ENCODE measurements around the gene CAMK2A. TPM values are rescaled to one million over a fixed set of nuclear protein-coding genes. Genes with fewer than 3 reads are reported as not detected.

CAMK2A gene
- total and polyA plus RNA-seq, 2 experiments from 2014 or later: 0.43 TPM; not detected in 1

- Histone ChIP-seq H3K36me3 (ENCODE audit: low read depth) (no peaks in the 10 kb centered on the region), H3K4me1 (ENCODE audit: insufficient read depth) (peaks cover 12% of the 10 kb centered on the region), H3K9ac (no peak overlapping the region), H3K9me2 (ENCODE audit: insufficient read depth) (no peaks in the 10 kb centered on the region), H2AFZ (no peak overlapping the region), H3K27ac (no peak overlapping the region), H3K79me2 (ENCODE audit: insufficient read depth) (no peaks in the 10 kb centered on the region), H3K27me3 (replicated peaks; ENCODE audit: insufficient read depth) (no peaks in the 10 kb centered on the region), H4K20me1 (ENCODE audit: insufficient read depth) (no peaks in the 10 kb centered on the region), H3K4me3 (no peak overlapping the region), H3K9me3 (ENCODE audit: low read depth) (no peaks in the 10 kb centered on the region), H3K4me2 (ENCODE audit: unreplicated experiment) (no peak overlapping the region), H3F3A (ENCODE audit: insufficient read depth) (peaks cover 10% of the 10 kb centered on the region)
- 23 to 24% methylated on average over 9 to 10 of the region's 10 CpGs for WGBS, 2 experiments (ENCODE audit: low coverage in 1 of 2, low lambda C conversion rate in 2 of 2, missing lambda C conversion rate in 2 of 2)
- in situ Hi-C loops (cut with MboI): loop anchor here (25.0 kb wide), 1 partner anchor 381 kb away; no protein-coding TSS in a partner anchor
- peak; percentile 84 for DNase-seq
- TF ChIP-seq EZH2 (IDR thresholded peaks at IDR 0.05; ENCODE audit: insufficient read depth, poor library complexity, severe bottlenecking) (no peak), EZH2phosphoT487 (IDR thresholded peaks at IDR 0.05; ENCODE audit: insufficient read depth, low read depth) (no peak)
Observed at GRCh38 chr5:150217873-150218692, 71.5 kb downstream of the CAMK2A start.

GRCh38 chr5:150217038-150217437 is 72.5 kb downstream of the CAMK2A start:
- peaks cover 10% of the 10 kb centered on the region for H3F3A ChIP-seq (ENCODE audit: insufficient read depth)
- TF ChIP-seq EZH2phosphoT487 (IDR thresholded peaks at IDR 0.05; ENCODE audit: insufficient read depth, low read depth) (no peak), EZH2 (IDR thresholded peaks at IDR 0.05; ENCODE audit: insufficient read depth, poor library complexity, severe bottlenecking) (no peak)
- no peaks in the 10 kb centered on the region for H3K9me2 ChIP-seq (ENCODE audit: insufficient read depth)
- no peaks in the 10 kb centered on the region for H3K36me3 ChIP-seq (ENCODE audit: low read depth)
- H3K9ac ChIP-seq: no peak overlapping the region
- H3K9me3 ChIP-seq (ENCODE audit: low read depth): no peaks in the 10 kb centered on the region
- H2AFZ ChIP-seq: no peak overlapping the region
- H4K20me1 ChIP-seq (ENCODE audit: insufficient read depth): no peaks in the 10 kb centered on the region
- H3K4me1 ChIP-seq (ENCODE audit: insufficient read depth): peaks cover 12% of the 10 kb centered on the region
- DNase-seq: no peak
- WGBS, 2 experiments (ENCODE audit: low coverage in 1 of 2, low lambda C conversion rate in 2 of 2, missing lambda C conversion rate in 2 of 2): 74 to 78% methylated on average over 2 of the region's 2 CpGs
- H3K79me2 ChIP-seq (ENCODE audit: insufficient read depth): no peaks in the 10 kb centered on the region
- no peak overlapping the region for H3K4me3 ChIP-seq
- no peaks in the 10 kb centered on the region for H3K27me3 ChIP-seq (replicated peaks; ENCODE audit: insufficient read depth)
- in situ Hi-C loops (cut with MboI): loop anchor here (25.0 kb wide), 1 partner anchor 380 kb away; no protein-coding TSS in a partner anchor
- H3K4me2 ChIP-seq (ENCODE audit: unreplicated experiment): no peak overlapping the region
- no peak overlapping the region for H3K27ac ChIP-seq

DNA sequence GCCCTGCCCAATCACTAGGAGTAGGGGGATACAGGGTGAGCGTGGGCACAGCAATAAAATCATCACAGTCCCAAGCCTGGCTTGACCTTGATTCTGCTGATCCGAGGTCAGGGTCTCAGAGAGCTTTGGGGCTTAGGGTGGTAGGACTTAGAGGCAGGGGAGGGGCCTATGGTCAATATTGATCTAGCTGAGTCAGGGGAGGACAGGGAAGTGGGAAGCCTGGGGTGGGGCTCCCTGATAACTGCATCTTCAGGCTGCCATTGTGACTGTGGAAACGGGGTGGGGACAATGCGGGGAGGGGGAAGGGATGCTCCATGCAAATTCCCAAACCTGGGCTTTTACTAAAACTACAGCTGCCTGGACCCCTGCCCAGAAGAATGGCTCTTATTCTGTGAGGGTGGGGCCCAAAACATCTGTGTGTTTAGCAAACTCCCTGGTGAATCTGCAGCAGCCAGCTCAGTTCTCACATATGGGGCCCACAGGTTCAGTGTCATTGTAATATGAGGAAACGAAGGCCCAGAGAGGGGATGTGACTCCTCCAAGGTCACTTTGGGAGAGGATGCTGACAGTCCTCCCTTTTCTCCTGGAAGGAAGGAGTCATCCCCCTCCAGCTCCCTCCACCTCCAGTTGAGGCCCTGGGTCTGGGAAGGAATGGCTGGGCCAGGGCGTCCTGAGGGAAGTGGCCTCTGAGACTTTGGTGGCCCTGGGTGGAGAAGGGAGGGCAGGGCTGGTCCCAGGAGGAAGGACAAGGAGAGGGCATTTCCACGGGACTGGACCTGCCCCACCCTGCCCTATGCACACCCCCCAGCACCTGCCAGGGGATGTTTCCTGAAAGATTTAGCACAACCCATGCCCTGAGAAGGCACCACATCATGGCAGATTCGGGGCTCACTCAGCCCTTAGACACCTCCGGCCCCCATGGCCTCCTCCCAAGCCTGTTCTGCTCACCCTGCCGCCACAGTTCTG is 73.3 kb downstream of the CAMK2A start:
- in situ Hi-C loops (cut with MboI): loop anchor here (25.0 kb wide), 1 partner anchor 379 kb away; no protein-coding TSS in a partner anchor
- no peaks in the 10 kb centered on the region for H3K36me3 ChIP-seq (ENCODE audit: low read depth)
- H3K4me1 ChIP-seq (ENCODE audit: insufficient read depth): peaks cover 12% of the 10 kb centered on the region
- H3K27me3 ChIP-seq (replicated peaks; ENCODE audit: insufficient read depth): no peaks in the 10 kb centered on the region
- no peak for DNase-seq
- no peak overlapping the region for H3K9ac ChIP-seq
- no peak overlapping the region for H2AFZ ChIP-seq
- peaks cover 10% of the 10 kb centered on the region for H3F3A ChIP-seq (ENCODE audit: insufficient read depth)
- TF ChIP-seq EZH2 (IDR thresholded peaks at IDR 0.05; ENCODE audit: insufficient read depth, poor library complexity, severe bottlenecking) (no peak), EZH2phosphoT487 (IDR thresholded peaks at IDR 0.05; ENCODE audit: insufficient read depth, low read depth) (no peak)
- 71 to 81% methylated on average over 8 to 10 of the region's 10 CpGs for WGBS, 2 experiments (ENCODE audit: low coverage in 1 of 2, low lambda C conversion rate in 2 of 2, missing lambda C conversion rate in 2 of 2)
- no peak overlapping the region for H3K4me3 ChIP-seq
- no peak overlapping the region for H3K4me2 ChIP-seq (ENCODE audit: unreplicated experiment)
- H3K79me2 ChIP-seq (ENCODE audit: insufficient read depth): no peaks in the 10 kb centered on the region
- no peak overlapping the region for H3K27ac ChIP-seq
- no peaks in the 10 kb centered on the region for H4K20me1 ChIP-seq (ENCODE audit: insufficient read depth)
- H3K9me3 ChIP-seq (ENCODE audit: low read depth): no peaks in the 10 kb centered on the region
- no peaks in the 10 kb centered on the region for H3K9me2 ChIP-seq (ENCODE audit: insufficient read depth)

DNA sequence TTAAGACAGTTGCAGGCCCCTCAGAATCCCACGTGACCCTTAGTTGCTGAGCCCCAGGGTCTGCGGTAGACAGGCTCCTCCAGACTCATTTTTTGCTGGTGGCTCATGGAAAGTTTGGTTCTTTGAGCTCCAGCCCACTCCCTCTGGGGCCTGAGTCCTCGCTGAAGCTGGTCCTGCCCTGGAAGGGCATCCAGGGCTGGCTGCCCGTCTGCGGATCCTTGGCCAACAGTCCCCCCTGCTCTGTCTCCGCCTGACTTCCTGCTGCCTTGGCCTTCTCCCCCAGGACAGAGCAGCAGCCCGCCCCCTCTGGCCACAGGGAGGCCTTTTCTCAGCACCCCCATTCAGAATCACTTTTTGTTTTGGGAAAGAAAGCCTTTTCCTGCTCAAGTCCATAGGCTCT is 75.3 kb downstream of the CAMK2A start:
- peaks cover 10% of the 10 kb centered on the region for H3F3A ChIP-seq (ENCODE audit: insufficient read depth)
- TF ChIP-seq EZH2phosphoT487 (IDR thresholded peaks at IDR 0.05; ENCODE audit: insufficient read depth, low read depth) (no peak), EZH2 (IDR thresholded peaks at IDR 0.05; ENCODE audit: insufficient read depth, poor library complexity, severe bottlenecking) (no peak)
- peak; percentile 78 for DNase-seq
- 9 to 23% methylated on average over 4 to 7 of the region's 7 CpGs for WGBS, 2 experiments (ENCODE audit: low coverage in 1 of 2, low lambda C conversion rate in 2 of 2, missing lambda C conversion rate in 2 of 2)
- H3K36me3 ChIP-seq (ENCODE audit: low read depth): no peaks in the 10 kb centered on the region
- H2AFZ ChIP-seq: peak overlapping the region; percentile 53
- in situ Hi-C loops (cut with MboI): loop anchor here (25.0 kb wide), 1 partner anchor 377 kb away; no protein-coding TSS in a partner anchor
- no peaks in the 10 kb centered on the region for H3K79me2 ChIP-seq (ENCODE audit: insufficient read depth)
- no peaks in the 10 kb centered on the region for H3K9me2 ChIP-seq (ENCODE audit: insufficient read depth)
- peak overlapping the region; percentile 26 for H3K27ac ChIP-seq
- H3K4me1 ChIP-seq (ENCODE audit: insufficient read depth): peaks cover 12% of the 10 kb centered on the region
- H3K9me3 ChIP-seq (ENCODE audit: low read depth): no peaks in the 10 kb centered on the region
- no peaks in the 10 kb centered on the region for H3K27me3 ChIP-seq (replicated peaks; ENCODE audit: insufficient read depth)
- no peak overlapping the region for H3K4me3 ChIP-seq
- peak overlapping the region; percentile 21 for H3K4me2 ChIP-seq (ENCODE audit: unreplicated experiment)
- H3K9ac ChIP-seq: peak overlapping the region; percentile 24; the same call in 1 of the 2 replicates
- H4K20me1 ChIP-seq (ENCODE audit: insufficient read depth): no peaks in the 10 kb centered on the region
